OCI-LY7 (cell line): ENCODE measurements around the gene CAMK1. TPM values are rescaled to one million over a fixed set of nuclear protein-coding genes. Genes with fewer than 3 reads are reported as not detected.
A peak's percentile ranks its signal among the peaks of the same experiment; 100 is the strongest.

Experiments
- BruUV-seq: library from RNA; stranded (reverse); fragments of 400-500 nt; replicated peaks from 2 replicates; lab custom pipeline; 2021; lab: Mats Ljungman, UMichigan
- CTCF ChIA-PET: fragments of 300-600 bp; sonication (Branson Sonifier 250); formaldehyde crosslinking; loops from one replicate; lab custom pipeline; 2022; ENCODE audit warnings: antibody characterized with exemption; ENCODE audit not compliant: unreplicated experiment; lab: Charles Lee
- POLR2A ChIA-PET: fragments of 300-600 bp; sonication (Branson Sonifier 250); formaldehyde crosslinking; loops from one replicate; lab custom pipeline; 2022; ENCODE audit warnings: antibody characterized with exemption; lab: Charles Lee
- DNase-seq: peaks from one replicate; pipeline ENCODE4 v3.0.0-alpha.2; 2015; ENCODE audit warnings: low spot score
- H2AFZ ChIP-seq: fragments of 200-600 bp; sonication (generic), shearing (Covaris generic); 2 replicates; pipeline ENCODE4 v1.6.1; 2014; ENCODE audit warnings: mild to moderate bottlenecking, antibody characterized with exemption, low read length, moderate library complexity
- H3K27ac ChIP-seq: fragments of 200-600 bp; sonication (generic); 2 replicates; pipeline ENCODE4 v1.5.1; 2014; ENCODE audit warnings: mixed run types, low read depth, mild to moderate bottlenecking, moderate library complexity, low read length, inconsistent platforms; ENCODE audit not compliant: poor library complexity, severe bottlenecking
- H3K36me3 ChIP-seq: fragments of 200-600 bp; sonication (generic); 2 replicates; pipeline ENCODE4 v1.6.1; 2014; ENCODE audit warnings: mild to moderate bottlenecking, antibody characterized with exemption, low read length, moderate library complexity, mixed read lengths; ENCODE audit not compliant: insufficient read depth
- H3K4me1 ChIP-seq: fragments of 200-600 bp; sonication (generic); 2 replicates; pipeline ENCODE4 v1.5.1; 2014; ENCODE audit warnings: mild to moderate bottlenecking, low read length; ENCODE audit not compliant: insufficient read depth, poor library complexity, severe bottlenecking
- H3K4me2 ChIP-seq: fragments of 200-600 bp; sonication (generic); 2 replicates; pipeline ENCODE4 v1.6.1; 2014; ENCODE audit warnings: mild to moderate bottlenecking, low read length
- H3K4me3 ChIP-seq: fragments of 200-600 bp; sonication (generic); 2 replicates; pipeline ENCODE4 v1.5.1; 2014; ENCODE audit warnings: mild to moderate bottlenecking, low read depth, low read length; ENCODE audit not compliant: poor library complexity, severe bottlenecking
- H3K79me2 ChIP-seq: fragments of 200-600 bp; sonication (generic); 2 replicates; pipeline ENCODE4 v1.6.1; 2016; ENCODE audit warnings: low read depth, mild to moderate bottlenecking, low read length, moderate library complexity, mixed read lengths; ENCODE audit not compliant: insufficient read depth
- H3K9me2 ChIP-seq: fragments of 200-600 bp; sonication (generic); 2 replicates; pipeline ENCODE4 v1.6.1; 2016; ENCODE audit warnings: mild to moderate bottlenecking, low read length, mixed read lengths; ENCODE audit not compliant: insufficient read depth
- H3K9me3 ChIP-seq: fragments of 200-600 bp; sonication (generic); 2 replicates; pipeline ENCODE4 v1.6.1; 2014; ENCODE audit warnings: mild to moderate bottlenecking, mixed run types, low read length, mixed read lengths
- H4K20me1 ChIP-seq: fragments of 200-600 bp; sonication (generic); 2 replicates; pipeline ENCODE4 v1.6.1; 2014; ENCODE audit warnings: mild to moderate bottlenecking, antibody characterized with exemption, low read length, moderate library complexity, mixed read lengths; ENCODE audit not compliant: insufficient read depth
- CTCF ChIP-seq: fragments of 200-600 bp; sonication (generic); conservative IDR thresholded peaks from 2 replicates; pipeline ENCODE4 v1.5.1; 2014; ENCODE audit warnings: mild to moderate bottlenecking, antibody characterized with exemption, low read length, moderate library complexity, mixed read lengths
- EZH2phosphoT487 ChIP-seq: fragments of 200-600 bp; sonication (generic); IDR thresholded peaks from 2 replicates; pipeline ENCODE4 v1.6.1; 2018; ENCODE audit warnings: low read depth, borderline replicate concordance, mild to moderate bottlenecking, mixed run types, antibody characterized with exemption, low read length, moderate library complexity, mixed read lengths
- intact Hi-C: fragments of 100-400 bp; cut with micrococcal nuclease; formaldehyde crosslinking; loops from one replicate; pipeline ENCODE4 v1.10.0; 2022; ENCODE audit not compliant: unreplicated experiment
- total RNA-seq, 2 experiments: library from RNA; depleted of rRNA in 1 of 2; stranded (reverse); fragments of >200 nt in 1 of 2; shearing (Covaris generic) in 1 of 2; gene quantifications; 2 replicates each; pipeline ENCODE4 v1.2.3, GENCODE V29; 2014 to 2022

CAMK1 gene
- total RNA-seq, 2 experiments from 2014 or later = not detected

DNA sequence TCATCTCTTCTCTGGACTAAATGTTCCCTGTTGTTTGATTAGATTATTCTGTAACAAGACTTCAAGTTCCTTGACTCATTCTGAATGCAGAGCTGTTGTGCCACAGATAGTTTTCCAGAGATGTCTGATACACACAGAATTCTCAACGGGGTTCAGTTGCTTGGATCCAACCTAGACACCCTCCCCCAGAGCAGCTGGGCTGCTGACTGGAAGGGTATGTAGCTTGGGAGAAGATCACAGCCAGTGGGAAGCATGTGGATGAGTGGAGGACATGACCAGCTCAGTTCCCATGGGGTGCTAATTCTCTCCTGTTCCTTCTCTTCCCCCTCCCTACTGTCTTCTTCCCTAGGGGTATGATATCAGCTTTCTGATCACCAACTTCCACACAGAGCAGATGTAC is 33.7 kb upstream of the CAMK1 start:
- ChIA-PET CTCF (interaction anchor here (0.6 to 1.0 kb wide), 2 partner anchors 8 to 299 kb away, joined by 5 read pairs; no protein-coding TSS in a partner anchor), POLR2A (interaction anchor here (0.6 to 2.4 kb wide), 3 partner anchors 11 to 457 kb away, joined by 3 to 10 read pairs (median 4); partner anchors contain the start of genes ARPC4 and TADA3)
- H3K4me3 ChIP-seq = no peak overlapping the region
- H3K4me2 ChIP-seq = no peak overlapping the region
- no peaks in the 10 kb centered on the region for H4K20me1 ChIP-seq
- BruUV-seq = no TSS peak
- H3K36me3 ChIP-seq = peaks cover 96% of the 10 kb centered on the region
- H3K9me3 ChIP-seq = no peaks in the 10 kb centered on the region
- no peak overlapping the region for H3K27ac ChIP-seq
- no peak for DNase-seq
- intact Hi-C loops = no loop called here
- H3K9me2 ChIP-seq = no peaks in the 10 kb centered on the region
- H3K79me2 ChIP-seq = no peaks in the 10 kb centered on the region
- no peak for TF ChIP-seq CTCF
- no peak for TF ChIP-seq EZH2phosphoT487
- peaks cover 3% of the 10 kb centered on the region for H3K4me1 ChIP-seq
- no peak overlapping the region for H2AFZ ChIP-seq

DNA sequence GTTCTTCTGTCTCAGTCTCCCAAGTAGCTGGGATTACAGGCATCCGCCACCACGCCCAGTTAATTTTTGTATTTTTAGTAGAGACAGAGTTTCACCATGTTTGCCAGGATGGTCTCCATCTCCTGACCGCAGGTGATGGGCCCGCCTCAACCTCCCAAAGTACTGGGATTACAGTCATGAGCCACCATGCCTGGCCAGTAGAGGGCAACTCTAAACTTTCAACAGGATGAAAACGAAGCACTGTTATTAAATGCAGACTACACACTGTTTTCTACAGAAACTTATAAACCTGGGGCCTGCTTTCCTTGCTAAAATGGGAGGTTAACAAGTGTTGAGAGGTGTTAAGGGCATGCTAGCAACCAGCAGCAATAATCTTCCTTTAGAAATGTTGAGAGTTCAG is 30.8 kb upstream of the CAMK1 start:
- peaks cover 10% of the 10 kb centered on the region for H3K4me1 ChIP-seq
- peaks cover 27% of the 10 kb centered on the region for H3K79me2 ChIP-seq
- CTCF ChIA-PET = interaction anchor here (0.6 kb wide), 1 partner anchor 423 kb away, joined by 4 read pairs; no protein-coding TSS in a partner anchor
- H3K9me3 ChIP-seq = no peaks in the 10 kb centered on the region
- intact Hi-C loops = no loop called here
- no peaks in the 10 kb centered on the region for H3K9me2 ChIP-seq
- H2AFZ ChIP-seq = no peak overlapping the region
- peak; percentile 64 for TF ChIP-seq CTCF
- TF ChIP-seq EZH2phosphoT487 = no peak
- no peak overlapping the region for H3K27ac ChIP-seq
- no TSS peak for BruUV-seq
- H3K4me3 ChIP-seq = no peak overlapping the region
- DNase-seq = no peak
- H3K4me2 ChIP-seq = no peak overlapping the region
- peaks cover 96% of the 10 kb centered on the region for H3K36me3 ChIP-seq
- no peaks in the 10 kb centered on the region for H4K20me1 ChIP-seq
- POLR2A ChIA-PET = interaction anchor here (0.6 kb wide), 1 partner anchor 417 kb away, joined by 3 read pairs; no protein-coding TSS in a partner anchor

- Histone ChIP-seq H3K27ac (no peak overlapping the region), H3K9me3 (no peaks in the 10 kb centered on the region), H3K79me2 (peaks cover 53% of the 10 kb centered on the region), H3K4me1 (peaks cover 29% of the 10 kb centered on the region), H3K4me2 (no peak overlapping the region), H3K4me3 (no peak overlapping the region), H3K9me2 (no peaks in the 10 kb centered on the region), H3K36me3 (peaks cover 84% of the 10 kb centered on the region), H4K20me1 (peaks cover 10% of the 10 kb centered on the region; the same call in 1 of the 2 replicates), H2AFZ (no peak overlapping the region)
- TF ChIP-seq CTCF (no peak), EZH2phosphoT487 (no peak)
- ChIA-PET CTCF (no interaction called here), POLR2A (interaction anchor here (0.6 to 0.7 kb wide), 5 partner anchors 14 to 481 kb away, joined by 3 to 7 read pairs (median 4); no protein-coding TSS in a partner anchor)
- no TSS peak for BruUV-seq
- DNase-seq = no peak
- intact Hi-C loops = no loop called here
Measured at GRCh38 chr3:9797196-9797945, 27.6 kb upstream of the CAMK1 start.
